GM18505 (cell line): ENCODE measurements around the gene ADIG.

ENCODE experiments used
- ATAC-seq: cut with Tn5 transposase; IDR thresholded peaks from one replicate; pipeline ENCODE4 v1.9.1; 2021; ENCODE audit not compliant: unreplicated experiment
- POLR2A ChIP-seq: IDR thresholded peaks from 4 replicates; pipeline ENCODE4 v1.6.1; 2011; ENCODE audit warnings: borderline replicate concordance; ENCODE audit not compliant: insufficient read depth, insufficient read length; ENCODE audit errors: extremely low read depth

The ADIG gene

GRCh38 chr20:38600057-38600456, 19.1 kb downstream of the ADIG start:
- no peak for TF ChIP-seq POLR2A
- ATAC-seq = no peak

GRCh38 chr20:38601216-38602184, 20.5 kb downstream of the ADIG start, which contains the start of gene ARHGAP40:
ARHGAP40 (plus strand) TSS chr20:38601809.
- no peak for TF ChIP-seq POLR2A
- no peak for ATAC-seq

- ATAC-seq = no peak
- no peak for TF ChIP-seq POLR2A
These were observed 21.2 kb downstream of the ADIG start for GRCh38 chr20:38602185-38602581.

DNA sequence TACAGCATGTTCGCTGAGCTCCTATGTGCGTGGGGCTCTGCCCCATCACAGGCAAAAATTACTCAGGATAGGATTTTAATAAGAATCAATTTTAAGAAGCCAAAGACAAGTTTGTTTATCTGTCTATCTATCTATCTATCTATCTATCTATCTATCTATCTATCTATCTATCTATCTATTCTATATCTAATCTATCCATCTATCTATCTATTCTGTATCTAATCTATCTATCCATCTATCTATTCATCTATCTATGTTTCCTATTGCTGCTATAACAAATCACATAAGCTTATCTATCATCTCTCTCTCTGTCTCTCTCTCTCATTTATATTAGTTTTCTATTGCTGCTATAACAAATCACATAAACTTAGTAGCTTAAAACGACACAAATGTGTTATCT, 22.3 kb downstream of the ADIG start:
- no peak for ATAC-seq
- TF ChIP-seq POLR2A = no peak

GRCh38 chr20:38604873-38605303, 23.9 kb downstream of the ADIG start:
- TF ChIP-seq POLR2A = no peak
- no peak for ATAC-seq

DNA sequence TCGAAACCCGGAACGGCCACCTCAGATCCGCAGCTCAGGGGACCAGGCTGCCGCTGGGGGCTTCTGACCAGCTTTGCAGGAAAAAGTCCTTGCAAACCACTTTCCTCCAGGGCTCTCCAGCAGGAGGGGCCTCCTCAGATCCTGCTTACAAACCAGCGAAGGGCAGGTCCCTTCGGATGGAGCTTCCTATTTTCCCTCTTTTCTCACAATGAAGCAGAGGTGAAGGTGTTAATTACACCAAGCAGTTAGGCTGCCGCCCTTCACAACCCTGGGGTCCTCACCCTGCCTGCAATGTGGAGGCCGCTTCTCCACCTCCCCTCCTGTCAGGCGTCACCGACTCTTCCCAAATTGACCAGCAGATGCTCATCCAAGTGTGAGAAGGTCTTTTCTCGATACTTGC, 26.4 kb downstream of the ADIG start:
- no peak for TF ChIP-seq POLR2A

GRCh38 chr20:38608188-38608587, 27.2 kb downstream of the ADIG start:
- TF ChIP-seq POLR2A = no peak
- ATAC-seq = no peak

More for the DNA sequence above, 26.4 kb downstream of the ADIG start:
- ATAC-seq = no peak

DNA sequence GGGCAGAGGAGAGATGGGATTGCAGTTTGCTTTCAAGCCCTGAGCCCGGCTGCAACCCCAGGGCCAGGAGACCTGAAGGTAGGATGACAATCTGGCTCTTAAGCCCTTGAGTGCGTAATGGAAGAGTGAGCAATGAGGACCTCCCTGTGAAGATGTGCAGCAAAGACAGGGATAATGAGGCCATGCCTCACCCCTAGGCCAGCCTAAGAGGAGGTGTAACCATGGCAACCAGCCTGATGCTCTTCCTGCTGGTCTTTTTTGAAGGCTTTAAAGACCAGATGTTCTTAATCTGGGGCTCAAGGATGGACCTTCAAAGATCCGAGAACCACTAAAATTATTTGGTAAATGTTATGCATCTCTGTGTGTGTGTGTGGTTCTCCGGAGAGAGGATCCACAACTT, 28.8 kb downstream of the ADIG start:
- ATAC-seq = no peak
- no peak for TF ChIP-seq POLR2A

DNA sequence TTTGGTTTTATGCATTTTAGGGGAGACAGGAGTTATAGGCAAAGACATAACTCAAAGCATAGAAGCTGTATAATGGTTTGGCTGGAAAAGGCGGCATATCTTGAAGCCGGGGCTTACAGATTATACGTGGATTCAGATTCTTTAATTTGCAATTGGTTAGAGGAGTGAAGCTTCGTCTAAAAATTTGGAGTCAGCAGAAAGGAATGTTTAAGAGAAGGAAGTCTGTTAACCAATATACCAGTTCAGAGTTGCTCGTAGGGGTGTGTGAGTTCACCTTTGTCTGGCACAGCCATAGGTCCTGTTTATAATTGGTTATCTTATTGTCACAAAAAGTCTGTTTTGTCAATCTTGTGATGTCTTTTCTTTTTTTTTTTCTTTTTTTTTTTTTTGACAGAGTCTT, 29.5 kb downstream of the ADIG start:
- no peak for ATAC-seq
- TF ChIP-seq POLR2A = no peak

DNA sequence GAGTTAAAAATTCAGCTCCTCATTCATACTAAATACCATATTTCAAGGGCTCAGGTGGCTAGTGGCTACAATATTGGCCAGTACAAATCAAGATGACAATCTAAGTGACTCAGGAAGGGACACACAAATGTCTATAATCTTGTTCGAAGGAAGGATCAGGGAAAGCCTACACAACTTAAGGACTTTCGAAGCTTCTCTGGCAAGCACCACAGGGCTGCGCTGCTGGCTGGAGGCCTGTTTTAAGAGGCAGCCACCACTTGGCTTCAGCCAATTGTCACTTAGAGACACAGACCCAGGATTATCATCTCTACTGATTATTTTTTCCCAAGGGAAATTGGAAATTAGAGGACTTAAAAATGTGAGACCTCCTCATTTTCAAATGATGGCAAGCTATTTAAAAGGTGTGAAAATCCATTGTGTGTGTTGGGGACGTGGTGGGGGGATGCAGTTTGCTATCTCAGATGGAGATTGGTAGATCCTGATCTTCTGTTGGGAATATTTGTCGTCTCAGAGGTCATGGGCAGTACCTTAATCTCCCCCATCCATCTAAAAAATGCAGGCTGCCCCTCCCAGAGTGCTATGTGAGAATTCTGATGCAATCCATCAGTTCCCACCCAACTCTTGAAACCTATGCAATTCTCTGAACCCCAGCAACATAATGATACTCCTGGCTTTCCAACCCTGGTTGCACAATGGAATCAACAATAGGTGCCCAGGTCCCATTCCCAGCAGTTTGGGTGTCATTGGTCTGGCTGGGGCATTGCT, 31.9 kb downstream of the ADIG start:
- no peak for ATAC-seq
- no peak for TF ChIP-seq POLR2A

DNA sequence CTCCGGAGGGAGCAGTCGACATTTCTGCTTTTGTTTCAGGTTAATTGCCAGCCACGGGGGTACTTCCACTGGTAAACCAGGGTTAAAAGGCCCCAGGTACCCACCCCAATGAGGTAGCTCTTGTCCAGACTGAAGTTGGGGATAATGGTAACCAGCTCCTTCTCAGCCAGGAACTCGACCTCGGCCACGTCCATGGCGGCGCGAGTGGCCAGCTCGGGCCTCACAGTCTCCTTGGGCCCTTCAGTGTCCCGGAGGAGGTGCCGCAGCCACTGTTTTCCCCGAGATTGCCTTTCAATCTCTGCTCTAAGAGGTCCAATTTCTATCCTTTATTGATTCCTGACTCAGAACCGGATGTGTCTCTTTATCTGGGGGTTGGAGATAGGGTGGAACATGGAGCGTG, 34.3 kb downstream of the ADIG start:
- TF ChIP-seq POLR2A = no peak
- no peak for ATAC-seq

DNA sequence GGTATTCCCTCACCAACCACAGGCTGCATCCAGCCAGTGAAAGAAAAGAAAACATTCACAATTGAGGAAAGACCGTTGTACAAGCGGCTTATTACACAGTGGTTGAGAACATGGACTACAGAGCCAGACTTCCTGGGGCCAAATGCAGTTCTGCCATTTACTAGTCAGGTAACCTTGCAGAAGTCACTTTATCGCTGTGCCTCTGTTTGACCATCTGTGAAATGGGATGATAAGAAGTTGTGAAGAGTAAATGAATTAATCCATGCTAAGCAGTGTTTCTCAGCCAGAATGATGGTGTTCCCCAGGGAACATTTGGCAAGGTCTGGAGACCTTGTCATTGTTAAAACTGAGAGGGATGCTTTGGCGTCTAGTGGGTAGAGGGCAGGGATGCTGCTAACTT, 35.5 kb downstream of the ADIG start:
- no peak for ATAC-seq
- no peak for TF ChIP-seq POLR2A

DNA sequence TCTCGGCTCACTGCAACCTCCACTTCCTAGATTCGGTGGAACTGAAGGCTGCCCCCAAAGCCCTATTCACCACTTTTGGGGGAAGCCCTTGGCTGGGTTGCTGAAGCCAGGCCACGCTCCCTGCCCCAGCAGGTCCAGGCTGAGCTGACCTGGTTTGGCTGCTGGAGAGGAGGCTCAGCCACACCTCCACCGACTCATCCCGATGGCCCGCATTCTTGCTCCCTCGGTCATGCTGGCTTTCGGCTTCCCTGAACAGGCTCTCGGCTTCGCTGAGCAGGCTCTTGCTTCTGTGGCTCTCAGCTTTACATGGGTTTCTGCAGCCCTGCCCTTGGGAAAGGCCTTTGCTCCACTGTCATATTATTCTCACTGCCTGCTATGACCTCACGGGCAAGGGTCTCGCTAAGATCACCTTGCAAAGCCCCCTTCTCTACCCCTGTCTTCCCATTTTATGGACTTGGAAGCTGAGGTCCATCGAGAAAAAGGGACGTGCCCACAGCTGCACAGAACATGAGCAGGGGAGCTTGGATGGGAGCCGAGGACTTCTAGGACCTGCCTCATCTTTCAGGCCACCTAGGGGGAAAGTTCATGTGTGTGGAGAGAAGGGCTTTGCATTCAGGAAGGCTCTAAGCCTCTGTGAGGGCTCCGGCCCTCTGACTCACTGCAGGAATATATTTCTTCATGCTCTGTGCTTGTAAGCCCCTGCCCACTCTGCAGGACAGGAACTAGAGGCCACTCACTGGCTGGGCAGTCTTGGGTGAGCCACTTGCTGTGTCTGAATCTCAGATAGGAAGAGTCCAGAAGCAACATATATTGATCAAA, 36.2 kb downstream of the ADIG start:
- TF ChIP-seq POLR2A = no peak
- no peak for ATAC-seq

DNA sequence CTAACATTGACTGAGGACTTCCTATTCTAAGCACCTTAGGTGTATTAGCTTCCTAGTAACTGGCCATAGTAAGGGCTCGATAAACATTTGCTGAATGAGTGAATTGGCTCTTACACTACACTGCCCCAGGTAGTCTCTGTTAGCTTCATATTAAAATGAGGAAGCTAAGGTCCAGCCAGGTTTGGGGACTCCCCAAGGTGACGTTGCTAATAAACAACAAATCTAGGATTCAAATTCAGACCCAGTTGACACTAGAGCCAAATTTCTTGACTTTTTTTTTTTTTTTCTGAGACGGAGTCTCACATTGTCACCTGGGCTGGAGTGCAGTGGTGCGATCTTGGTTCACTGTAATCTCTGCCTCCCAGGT, 36.8 kb downstream of the ADIG start:
- no peak for ATAC-seq
- no peak for TF ChIP-seq POLR2A

DNA sequence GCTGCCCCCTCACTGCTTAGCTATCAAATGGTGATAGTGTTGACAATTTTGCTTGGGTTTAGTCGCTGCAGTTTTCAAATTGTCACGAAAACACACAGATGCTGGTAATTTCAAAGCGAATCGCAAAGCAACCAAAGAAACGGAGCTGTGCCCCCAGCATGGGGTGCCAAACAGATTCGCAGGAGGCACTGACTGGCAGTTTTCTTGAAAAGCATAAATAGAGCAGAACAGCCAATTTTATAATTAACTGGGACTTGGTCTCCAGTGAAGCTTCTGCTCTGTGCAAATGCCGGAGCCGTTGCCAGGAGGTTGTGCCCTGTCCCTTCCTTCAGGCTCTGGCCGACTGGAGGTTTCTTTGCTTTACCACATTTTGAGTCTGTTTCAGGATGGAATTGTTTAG, 39.4 kb downstream of the ADIG start:
- no peak for TF ChIP-seq POLR2A
- no peak for ATAC-seq
